Keratinocyte (primary cell): Measurements from ENCODE around the gene LRFN3. TPM values are rescaled to one million over a fixed set of nuclear protein-coding genes. Genes with fewer than 3 reads are reported as not detected.

Source experiments
- DNase-seq: peaks from one replicate; pipeline ENCODE4 v3.0.0-alpha.2; 2011; ENCODE audit warnings: low read depth, missing footprints, low spot score
- FAIRE-seq: peaks from 2 replicates; lab custom pipeline; 2011; peaks lifted over from hg19 to GRCh38; lab: Jason Lieb, UNC
- H2AFZ ChIP-seq: 2 replicates; pipeline ENCODE4 v1.6.0; 2012; ENCODE audit warnings: low read length, control low read depth, inconsistent platforms; ENCODE audit not compliant: control insufficient read depth
- H3K27ac ChIP-seq: 2 replicates; pipeline ENCODE4 v1.5.1; 2011; ENCODE audit warnings: low read length; ENCODE audit not compliant: control insufficient read depth, insufficient read depth
- H3K27me3 ChIP-seq: 3 replicates; pipeline ENCODE4 v1.6.0; 2011; ENCODE audit warnings: low read length; ENCODE audit not compliant: control insufficient read depth, insufficient read depth; ENCODE audit errors: extremely low read depth
- H3K36me3 ChIP-seq, 2 experiments: 2 replicates in 1 of 2; 3 replicates in 1 of 2; pipeline ENCODE4 v1.5.1; 2011; ENCODE audit warnings: low read length in 2 of 2, mild to moderate bottlenecking in 1 of 2; ENCODE audit not compliant: control insufficient read depth in 2 of 2, insufficient read depth in 2 of 2; ENCODE audit errors: extremely low read depth in 1 of 2
- H3K4me1 ChIP-seq: 3 replicates; pipeline ENCODE4 v1.5.1; 2011; ENCODE audit warnings: low read length; ENCODE audit not compliant: control insufficient read depth, insufficient read depth; ENCODE audit errors: extremely low read depth
- H3K4me2 ChIP-seq: 3 replicates; pipeline ENCODE4 v1.6.0; 2011; ENCODE audit warnings: low read depth, low read length; ENCODE audit not compliant: control insufficient read depth, insufficient read depth; ENCODE audit errors: extremely low read depth
- H3K4me3 ChIP-seq, 3 experiments: fragments of 200-600 bp in 1 of 3; sonication (generic) in 1 of 3; 2 replicates in 2 of 3; 3 replicates in 1 of 3; pipeline ENCODE4 v1.5.1; 2011 to 2016; ENCODE audit warnings: low read length in 3 of 3, mild to moderate bottlenecking in 3 of 3, control low read depth in 2 of 3, inconsistent platforms in 1 of 3, low read depth in 1 of 3, mixed read lengths in 1 of 3, mixed run types in 1 of 3, moderate library complexity in 1 of 3; ENCODE audit not compliant: control insufficient read depth in 2 of 3, insufficient read depth in 2 of 3; ENCODE audit errors: extremely low read depth in 1 of 3
- H3K79me2 ChIP-seq: 2 replicates; pipeline ENCODE4 v1.6.0; 2012; ENCODE audit warnings: low read length; ENCODE audit not compliant: control insufficient read depth, insufficient read depth
- H3K9ac ChIP-seq: 3 replicates; pipeline ENCODE4 v1.6.0; 2011; ENCODE audit warnings: low read length; ENCODE audit not compliant: control insufficient read depth, insufficient read depth; ENCODE audit errors: extremely low read depth
- H3K9me1 ChIP-seq: 3 replicates; pipeline ENCODE4 v1.6.0; 2011; ENCODE audit warnings: low read length; ENCODE audit not compliant: control insufficient read depth, insufficient read depth; ENCODE audit errors: extremely low read depth
- H3K9me3 ChIP-seq: 2 replicates; pipeline ENCODE4 v1.5.1; 2012; ENCODE audit warnings: low read depth, low read length; ENCODE audit not compliant: control insufficient read depth
- H4K20me1 ChIP-seq: 3 replicates; pipeline ENCODE4 v1.6.0; 2011; ENCODE audit warnings: low read length; ENCODE audit not compliant: control insufficient read depth, insufficient read depth; ENCODE audit errors: extremely low read depth
- CTCF ChIP-seq, 3 experiments: IDR thresholded peaks in 1 of 3; conservative IDR thresholded peaks in 1 of 3; optimal IDR thresholded peaks in 1 of 3; 2 replicates in 2 of 3; 3 replicates in 1 of 3; pipeline versions ENCODE3 to v1.5.1; 2011; ENCODE audit warnings: low read length in 3 of 3, mild to moderate bottlenecking in 3 of 3, moderate library complexity in 2 of 3, control low read depth in 1 of 3, inconsistent platforms in 1 of 3; ENCODE audit not compliant: insufficient read depth in 2 of 3; ENCODE audit errors: extremely low read depth in 1 of 3
- EZH2 ChIP-seq: IDR thresholded peaks from one replicate; pipeline ENCODE4 v1.6.1; 2012; ENCODE audit warnings: inconsistent platforms, mild to moderate bottlenecking, low read length, moderate library complexity
- dilution Hi-C: fragments of 300-500 bp; cut with MboI; formaldehyde crosslinking; loops from one replicate; pipeline ENCODE4 v1.7.0; 2020; ENCODE audit warnings: low sequenced_read_pairs; ENCODE audit not compliant: extremely low pct_ligation_motif_present
- polyA plus RNA-seq, 5 experiments: library from polyadenylated mRNA; depleted of rRNA in 3 of 5; stranded (reverse) in 3 of 5; stranded (forward) in 1 of 5; unstranded in 1 of 5; fragments of >200 nt; gene quantifications; 1 replicate in 1 of 5; 2 replicates in 3 of 5; 3 replicates in 1 of 5; pipeline versions ENCODE4 v1.2.1 to v1.2.3, GENCODE V29; 2011 to 2012; ENCODE audit warnings: missing spikeins in 2 of 5, low read depth in 1 of 5, low replicate concordance in 1 of 5

The LRFN3 gene
- polyA plus RNA-seq, 1 donor (not counting 4 experiments of a cell fraction or from before 2014, with no cell fraction given), result 0.73 TPM

- no peak overlapping the region for H3K4me3 ChIP-seq
- H3K36me3 ChIP-seq, result no peaks in the 10 kb centered on the region
- dilution Hi-C loops, result no loop called here
- no peaks in the 10 kb centered on the region for H3K4me1 ChIP-seq
- H3K27me3 ChIP-seq, result peaks cover 33% of the 10 kb centered on the region
- no peak overlapping the region for H3K27ac ChIP-seq
- TF ChIP-seq CTCF (optimal IDR thresholded peaks at IDR 0.05 in 1 of 3, IDR thresholded peaks at IDR 0.05 in 1 of 3, conservative IDR thresholded peaks at IDR 0.05 in 1 of 3; ENCODE audit: extremely low read depth in 1 of 3, insufficient read depth in 2 of 3, low read length in 3 of 3) (no peak), EZH2 (no peak)
- no peak overlapping the region for H2AFZ ChIP-seq
- no peak overlapping the region for H3K4me2 ChIP-seq
- H3K79me2 ChIP-seq, result no peaks in the 10 kb centered on the region
- H3K9me3 ChIP-seq, result no peaks in the 10 kb centered on the region
- no peaks in the 10 kb centered on the region for H3K9me1 ChIP-seq
- H3K9ac ChIP-seq, result no peak overlapping the region
- FAIRE-seq (no peak), DNase-seq (no peak)
- peaks cover 4% of the 10 kb centered on the region for H4K20me1 ChIP-seq
Measured at GRCh38 chr19:35959968-35960320, 23.8 kb downstream of the LRFN3 start.

- H3K9ac ChIP-seq, result no peak overlapping the region
- peaks cover 4% of the 10 kb centered on the region for H4K20me1 ChIP-seq
- no peaks in the 10 kb centered on the region for H3K9me3 ChIP-seq
- dilution Hi-C loops, result no loop called here
- H3K4me2 ChIP-seq, result no peak overlapping the region
- H3K27me3 ChIP-seq, result peaks cover 33% of the 10 kb centered on the region
- no peaks in the 10 kb centered on the region for H3K79me2 ChIP-seq
- DNase-seq (no peak), FAIRE-seq (no peak)
- H3K4me3 ChIP-seq, result no peak overlapping the region
- H3K4me1 ChIP-seq, result no peaks in the 10 kb centered on the region
- no peaks in the 10 kb centered on the region for H3K9me1 ChIP-seq
- H2AFZ ChIP-seq, result no peak overlapping the region
- TF ChIP-seq EZH2 (no peak), CTCF (optimal IDR thresholded peaks at IDR 0.05 in 1 of 3, IDR thresholded peaks at IDR 0.05 in 1 of 3, conservative IDR thresholded peaks at IDR 0.05 in 1 of 3; ENCODE audit: extremely low read depth in 1 of 3, insufficient read depth in 2 of 3, low read length in 3 of 3) (no peak)
- no peak overlapping the region for H3K27ac ChIP-seq
- H3K36me3 ChIP-seq, result no peaks in the 10 kb centered on the region
Measured at GRCh38 chr19:35960432-35960972, 24.3 kb downstream of the LRFN3 start.
